ENCODE results near the gene ZNF581.

Gene ZNF581

GRCh38 chr19:55661826-55662225 is 18.4 kb downstream of the ZNF581 start:
- no peak for TF ChIP-seq ELF4 (IDR thresholded peaks at IDR 0.05)
- no peak for TF ChIP-seq NFRKB (IDR thresholded peaks at IDR 0.05)
- no peak for TF ChIP-seq TARDBP (IDR thresholded peaks at IDR 0.05)
- TF ChIP-seq HDGF (IDR thresholded peaks at IDR 0.05; ENCODE audit: borderline replicate concordance), result no peak
- TF ChIP-seq ZNF384 (IDR thresholded peaks at IDR 0.05), result no peak
- no peak for TF ChIP-seq SP1 (IDR thresholded peaks at IDR 0.05)
- DNase-seq (ENCODE audit: extremely low spot score), result no peak
- CTCF ChIA-PET, result no interaction called here
- POLR2A ChIA-PET, result no interaction called here

DNA sequence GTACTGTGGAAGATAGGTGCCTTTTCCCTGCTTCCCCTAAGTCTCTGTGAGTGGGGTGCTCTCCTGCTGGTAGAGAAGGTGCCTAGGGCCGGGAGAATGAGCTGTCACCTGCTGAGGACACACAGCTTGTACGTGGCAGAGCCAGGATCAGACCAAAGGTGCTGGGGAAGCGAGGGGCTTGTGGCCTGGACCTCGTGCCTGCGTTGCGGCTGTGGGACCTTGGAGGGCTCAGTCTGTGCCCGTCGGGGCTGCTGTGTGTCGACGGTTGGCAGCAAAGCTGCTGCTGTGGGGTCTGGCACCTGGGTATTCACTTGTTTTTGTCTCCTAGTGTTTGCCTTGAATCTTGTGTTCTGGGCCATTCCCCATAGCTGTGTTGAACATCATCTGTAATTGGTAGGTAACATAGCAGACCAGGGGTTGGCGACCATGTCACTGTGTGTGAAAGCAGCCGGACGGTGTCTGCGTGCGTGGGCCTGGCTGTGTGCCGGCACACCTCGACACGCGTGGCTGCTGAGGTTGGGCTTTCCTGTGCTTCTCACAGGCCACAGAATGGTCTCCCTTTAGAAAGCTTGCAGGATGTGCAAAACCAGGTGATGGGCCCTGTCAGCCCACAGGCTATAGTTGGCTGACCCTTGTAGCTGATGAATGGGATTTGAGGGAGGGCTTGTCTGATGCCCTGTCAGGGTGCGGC is 20.5 kb downstream of the ZNF581 start:
- TF ChIP-seq FOXK2 (IDR thresholded peaks at IDR 0.05), result no peak
- no peak for TF ChIP-seq ZNF384 (IDR thresholded peaks at IDR 0.05)
- TF ChIP-seq ARNT (IDR thresholded peaks at IDR 0.05), result no peak
- TF ChIP-seq L3MBTL2 (conservative IDR thresholded peaks at IDR 0.05), result no peak
- no peak for TF ChIP-seq CTBP1 (IDR thresholded peaks at IDR 0.05; ENCODE audit: borderline replicate concordance)
- TF ChIP-seq ELF4 (IDR thresholded peaks at IDR 0.05), result no peak
- no peak for TF ChIP-seq HDGF (IDR thresholded peaks at IDR 0.05; ENCODE audit: borderline replicate concordance)
- TF ChIP-seq TARDBP (IDR thresholded peaks at IDR 0.05), result no peak
- no peak for TF ChIP-seq PKNOX1 (IDR thresholded peaks at IDR 0.05)
- TF ChIP-seq SUZ12 (IDR thresholded peaks at IDR 0.05), result no peak
- no peak for TF ChIP-seq BHLHE40 (IDR thresholded peaks at IDR 0.05; ENCODE audit: borderline replicate concordance)
- no peak for TF ChIP-seq FOXM1 (IDR thresholded peaks at IDR 0.05; ENCODE audit: borderline replicate concordance)
- TF ChIP-seq FOXA1 (IDR thresholded peaks at IDR 0.05), result no peak
- no peak for TF ChIP-seq NFRKB (IDR thresholded peaks at IDR 0.05)
- TF ChIP-seq LEF1 (IDR thresholded peaks at IDR 0.05; ENCODE audit: borderline replicate concordance), result no peak
- TF ChIP-seq SP1 (IDR thresholded peaks at IDR 0.05), result no peak
- CTCF ChIA-PET, result no interaction called here
- POLR2A ChIA-PET, result interaction anchor here (0.9 to 1.0 kb wide), 2 partner anchors 10 to 29 kb away, joined by 4 read pairs; no protein-coding TSS in a partner anchor
- DNase-seq (ENCODE audit: extremely low spot score), result no peak

GRCh38 chr19:55666343-55667005 is 23.0 kb downstream of the ZNF581 start:
- POLR2A ChIA-PET, result no interaction called here
- CTCF ChIA-PET, result interaction anchor here (1.0 kb wide), 1 partner anchor 12 kb away, joined by 3 read pairs; no protein-coding TSS in a partner anchor
- no peak for DNase-seq (ENCODE audit: extremely low spot score)
- no peak for TF ChIP-seq ELF4 (IDR thresholded peaks at IDR 0.05)
- TF ChIP-seq ZNF384 (IDR thresholded peaks at IDR 0.05), result no peak
- TF ChIP-seq L3MBTL2 (conservative IDR thresholded peaks at IDR 0.05), result no peak
- no peak for TF ChIP-seq ARNT (IDR thresholded peaks at IDR 0.05)
- TF ChIP-seq LEF1 (IDR thresholded peaks at IDR 0.05; ENCODE audit: borderline replicate concordance), result no peak
- no peak for TF ChIP-seq FOXK2 (IDR thresholded peaks at IDR 0.05)
- no peak for TF ChIP-seq FOXM1 (IDR thresholded peaks at IDR 0.05; ENCODE audit: borderline replicate concordance)
- TF ChIP-seq SP1 (IDR thresholded peaks at IDR 0.05), result no peak
- no peak for TF ChIP-seq SUZ12 (IDR thresholded peaks at IDR 0.05)
- no peak for TF ChIP-seq CTBP1 (IDR thresholded peaks at IDR 0.05; ENCODE audit: borderline replicate concordance)
- no peak for TF ChIP-seq NFRKB (IDR thresholded peaks at IDR 0.05)
- TF ChIP-seq BHLHE40 (IDR thresholded peaks at IDR 0.05; ENCODE audit: borderline replicate concordance), result no peak
- TF ChIP-seq PKNOX1 (IDR thresholded peaks at IDR 0.05), result no peak
- TF ChIP-seq FOXA1 (IDR thresholded peaks at IDR 0.05), result no peak

GRCh38 chr19:55667006-55667381 is 23.5 kb downstream of the ZNF581 start:
- DNase-seq (ENCODE audit: extremely low spot score), result no peak

GRCh38 chr19:55667511-55667910 is 24.1 kb downstream of the ZNF581 start:
- ChIA-PET CTCF (no interaction called here), POLR2A (no interaction called here)
- TF ChIP-seq CTBP1 (IDR thresholded peaks at IDR 0.05; ENCODE audit: borderline replicate concordance) (no peak), BHLHE40 (IDR thresholded peaks at IDR 0.05; ENCODE audit: borderline replicate concordance) (no peak), SUZ12 (IDR thresholded peaks at IDR 0.05) (no peak), NFRKB (IDR thresholded peaks at IDR 0.05) (no peak), PKNOX1 (IDR thresholded peaks at IDR 0.05) (no peak), TARDBP (IDR thresholded peaks at IDR 0.05) (no peak), SP1 (IDR thresholded peaks at IDR 0.05) (no peak), FOXA1 (IDR thresholded peaks at IDR 0.05) (no peak), HDGF (IDR thresholded peaks at IDR 0.05; ENCODE audit: borderline replicate concordance) (no peak), ARNT (IDR thresholded peaks at IDR 0.05) (no peak), ZNF384 (IDR thresholded peaks at IDR 0.05) (no peak), ELF4 (IDR thresholded peaks at IDR 0.05) (no peak), FOXK2 (IDR thresholded peaks at IDR 0.05) (no peak), L3MBTL2 (conservative IDR thresholded peaks at IDR 0.05) (no peak), FOXM1 (IDR thresholded peaks at IDR 0.05; ENCODE audit: borderline replicate concordance) (no peak), LEF1 (IDR thresholded peaks at IDR 0.05; ENCODE audit: borderline replicate concordance) (no peak)

More at GRCh38 chr19:55667006-55667381, 23.5 kb downstream of the ZNF581 start:
- ChIA-PET POLR2A (no interaction called here), CTCF (interaction anchor here (1.0 kb wide), 1 partner anchor 13 kb away, joined by 3 read pairs; no protein-coding TSS in a partner anchor)
- no peak for TF ChIP-seq PKNOX1 (IDR thresholded peaks at IDR 0.05)
- no peak for TF ChIP-seq LEF1 (IDR thresholded peaks at IDR 0.05; ENCODE audit: borderline replicate concordance)
- TF ChIP-seq HDGF (IDR thresholded peaks at IDR 0.05; ENCODE audit: borderline replicate concordance), result no peak
- TF ChIP-seq ZNF384 (IDR thresholded peaks at IDR 0.05), result no peak
- TF ChIP-seq SP1 (IDR thresholded peaks at IDR 0.05), result no peak
- no peak for TF ChIP-seq SUZ12 (IDR thresholded peaks at IDR 0.05)
- no peak for TF ChIP-seq FOXK2 (IDR thresholded peaks at IDR 0.05)
- no peak for TF ChIP-seq ELF4 (IDR thresholded peaks at IDR 0.05)
- no peak for TF ChIP-seq CTBP1 (IDR thresholded peaks at IDR 0.05; ENCODE audit: borderline replicate concordance)
- no peak for TF ChIP-seq L3MBTL2 (conservative IDR thresholded peaks at IDR 0.05)
- TF ChIP-seq BHLHE40 (IDR thresholded peaks at IDR 0.05; ENCODE audit: borderline replicate concordance), result no peak
- TF ChIP-seq TARDBP (IDR thresholded peaks at IDR 0.05), result no peak
- no peak for TF ChIP-seq ARNT (IDR thresholded peaks at IDR 0.05)
- no peak for TF ChIP-seq NFRKB (IDR thresholded peaks at IDR 0.05)
- no peak for TF ChIP-seq FOXM1 (IDR thresholded peaks at IDR 0.05; ENCODE audit: borderline replicate concordance)
- TF ChIP-seq FOXA1 (IDR thresholded peaks at IDR 0.05), result no peak

More at GRCh38 chr19:55667511-55667910, 24.1 kb downstream of the ZNF581 start:
- DNase-seq (ENCODE audit: extremely low spot score), result no peak

All from HEK293T (cell line).